HG02642 (cell line): ENCODE results near the gene CSPG4.

ENCODE experiments used
- ATAC-seq: cut with Tn5 transposase; IDR thresholded peaks from one replicate; pipeline ENCODE4 v1.9.1; 2021; ENCODE audit warnings: mild to moderate bottlenecking; ENCODE audit not compliant: unreplicated experiment, poor library complexity

Gene CSPG4

DNA sequence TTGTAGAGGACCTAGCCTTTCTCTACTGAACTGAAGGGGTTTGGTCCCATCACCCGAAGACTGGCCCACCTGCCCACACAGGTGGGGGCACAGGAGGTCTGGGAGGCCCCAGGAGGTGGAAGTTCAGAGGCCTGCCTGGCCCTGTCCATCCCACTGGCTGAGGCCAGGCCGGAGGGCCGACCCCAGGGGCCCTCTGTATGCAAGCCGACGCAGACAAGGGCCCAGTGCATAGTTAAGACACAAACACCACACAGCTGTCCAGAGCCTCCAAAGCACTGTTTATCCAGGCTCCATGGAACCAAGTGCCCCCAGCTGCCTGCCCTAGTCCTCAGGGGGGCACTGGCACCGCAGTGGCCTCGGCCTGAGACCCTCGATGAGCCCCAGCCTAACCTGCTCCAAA lies 38.3 kb downstream of the CSPG4 start:
- no peak for ATAC-seq

DNA sequence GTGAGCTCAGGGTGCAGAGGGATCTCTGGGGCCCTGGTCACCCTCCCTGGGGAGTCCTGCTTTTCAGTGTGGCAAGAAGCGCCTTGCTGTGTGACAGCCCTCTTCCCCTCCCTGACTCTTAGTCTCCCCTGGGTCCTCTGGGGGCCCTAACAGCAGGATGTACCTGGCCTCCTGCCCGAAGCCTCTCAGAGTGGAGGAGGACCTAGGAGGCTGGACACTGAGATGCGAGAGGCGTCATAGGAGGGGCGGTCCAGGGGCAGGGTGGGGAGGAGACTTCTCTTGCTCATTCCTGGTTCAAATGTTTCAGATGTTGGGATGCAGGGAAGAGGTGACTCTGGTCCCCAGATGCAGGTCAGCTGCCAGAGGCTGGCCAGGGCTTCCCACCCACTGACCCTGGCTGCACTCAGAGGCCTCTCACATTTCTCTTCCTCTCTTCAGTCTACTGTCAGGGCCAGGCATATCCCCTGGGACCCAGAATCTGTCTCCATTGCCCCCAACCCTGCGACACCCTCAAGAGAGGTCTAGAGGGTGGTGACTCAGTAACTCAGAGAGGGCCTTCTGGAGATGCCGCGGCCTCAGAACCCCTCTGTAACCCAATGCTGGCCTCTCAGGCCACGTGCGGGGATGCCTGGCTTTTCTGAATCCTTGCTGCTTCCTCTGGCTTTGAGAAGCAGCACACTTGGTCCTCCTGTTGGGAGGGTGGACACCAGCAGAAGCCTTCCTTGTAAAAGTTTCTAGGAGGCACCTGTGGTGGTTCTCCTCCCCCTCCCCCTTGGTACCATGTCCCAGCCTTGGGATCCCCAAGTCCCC lies 39.0 kb downstream of the CSPG4 start:
- ATAC-seq = no peak

DNA sequence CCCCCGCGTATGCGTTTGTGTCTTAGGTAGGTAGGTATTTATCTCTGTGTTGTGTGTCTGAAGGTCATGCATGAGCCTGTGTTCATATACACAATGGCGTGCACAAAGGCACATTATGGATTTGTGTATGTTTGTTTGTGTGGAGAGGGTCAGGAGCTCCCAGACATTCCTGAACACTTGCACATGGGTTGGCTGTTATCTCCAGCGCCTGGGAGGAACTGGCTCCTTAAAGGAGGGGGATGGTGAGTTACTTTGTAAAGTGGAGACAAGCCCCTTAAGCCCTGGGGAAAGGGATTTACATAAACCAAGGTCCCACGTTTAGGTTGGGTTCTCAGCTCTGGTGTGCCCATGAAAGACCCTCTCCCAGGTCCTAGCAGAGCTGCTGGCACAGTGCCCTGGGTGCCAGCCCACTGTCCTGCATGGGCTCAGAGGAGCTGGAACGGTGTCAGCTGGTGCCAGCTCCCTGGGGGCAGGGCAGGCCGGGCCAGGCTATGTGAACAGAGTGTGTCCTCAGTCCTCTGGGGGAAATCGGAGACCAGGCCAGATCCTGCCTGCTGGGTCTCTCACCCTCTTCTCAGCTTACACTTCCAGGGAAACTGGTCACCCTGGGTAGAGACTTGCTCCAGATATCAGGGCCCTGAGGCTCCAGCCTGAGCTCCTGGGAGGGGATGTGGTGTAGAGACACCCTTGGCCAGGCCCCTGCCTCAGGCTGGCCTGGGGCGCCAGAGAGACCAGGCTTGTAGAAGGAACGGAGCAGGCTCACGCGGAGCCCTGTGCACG lies 39.8 kb downstream of the CSPG4 start:
- no peak for ATAC-seq

DNA sequence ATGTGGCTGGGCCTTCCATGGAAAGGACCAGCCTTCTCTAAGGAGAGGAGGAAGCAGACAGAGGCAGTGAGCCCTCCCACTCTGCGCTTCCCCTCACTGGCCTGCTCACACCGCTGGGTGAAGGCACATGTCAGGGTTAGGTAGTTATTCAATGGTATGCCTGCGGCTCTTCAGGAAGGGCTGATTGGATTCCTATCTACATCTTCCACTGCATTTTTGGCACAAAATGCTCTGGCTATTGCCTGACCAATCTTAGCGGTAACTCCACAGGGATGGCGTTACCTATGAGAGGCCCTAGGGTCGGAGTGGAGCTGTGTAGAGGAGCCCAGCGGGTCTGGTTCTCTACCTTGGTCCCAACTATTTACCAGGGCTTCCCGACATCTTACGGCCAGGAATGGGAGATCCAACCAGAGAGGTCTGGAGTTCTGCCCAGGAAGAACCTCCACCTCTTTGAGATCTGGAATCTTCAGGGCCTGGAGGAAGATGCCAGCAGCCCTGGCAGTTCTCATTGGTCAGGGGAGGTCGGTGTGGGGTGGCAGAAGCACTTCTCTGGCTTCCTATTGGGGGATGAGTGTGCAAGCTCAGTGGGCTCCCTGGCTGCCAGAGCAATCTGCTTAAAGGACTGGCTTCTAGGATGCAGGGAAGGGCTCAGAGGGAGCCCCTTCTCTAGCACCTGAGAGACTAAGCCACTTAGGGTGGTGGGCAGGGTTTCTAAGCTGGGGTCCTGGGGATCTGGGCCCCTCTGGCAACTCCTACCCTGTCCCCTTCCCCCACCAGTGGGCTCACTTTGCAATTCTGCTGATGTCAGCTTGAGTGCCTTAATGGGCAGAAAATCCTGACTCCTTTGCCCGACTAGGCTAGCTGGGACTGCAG lies 40.7 kb downstream of the CSPG4 start:
- no peak for ATAC-seq

DNA sequence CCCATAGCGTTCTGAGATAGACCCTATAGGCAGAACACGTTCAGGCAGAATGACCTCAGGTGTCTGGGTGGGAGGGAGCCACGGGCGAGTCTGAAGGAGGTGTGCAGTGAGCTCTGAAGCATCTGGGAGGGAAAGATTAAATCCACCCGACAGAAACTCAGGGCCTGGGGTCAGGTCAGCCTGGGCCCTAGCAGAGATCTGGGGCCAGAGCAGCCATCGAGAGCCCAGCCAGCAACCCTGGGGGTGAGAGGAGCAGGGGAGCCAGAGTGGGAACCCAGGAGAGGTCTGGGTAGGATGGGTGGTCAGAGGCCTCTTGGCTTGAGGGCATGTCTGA lies 42.8 kb downstream of the CSPG4 start:
- no peak for ATAC-seq

DNA sequence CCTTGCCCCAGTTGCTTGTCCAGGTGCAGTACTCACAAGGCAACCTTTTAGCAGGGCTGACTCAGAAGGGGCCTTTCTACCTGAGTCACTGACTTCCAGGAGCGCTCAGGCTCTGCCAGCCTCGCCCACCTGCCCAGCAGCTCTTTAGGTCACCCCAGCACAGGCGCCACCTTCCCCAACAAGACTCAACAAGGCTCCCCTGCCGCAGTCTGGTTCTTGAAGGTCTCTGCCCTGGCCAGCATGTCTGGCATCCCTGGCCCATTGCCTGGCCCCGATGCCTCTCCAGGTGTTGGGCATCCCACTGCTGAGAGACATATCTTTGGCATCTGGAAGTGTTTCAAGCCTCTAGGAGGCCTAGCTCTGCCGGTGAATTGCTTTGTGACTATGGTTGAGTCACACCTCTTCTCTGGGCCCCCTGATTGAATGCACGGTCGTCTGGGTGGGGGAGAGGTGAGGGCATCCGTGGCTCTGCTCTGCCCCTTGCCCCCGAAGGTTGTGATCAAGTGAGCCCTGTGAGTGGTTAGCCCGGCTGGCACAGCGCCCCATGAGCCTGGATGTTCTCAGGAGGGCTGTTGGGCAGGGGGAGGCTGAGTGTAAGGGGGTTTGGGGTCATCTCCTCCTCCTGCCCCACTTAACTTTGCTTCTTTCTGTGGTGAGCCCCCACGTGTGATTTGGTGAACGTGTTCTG lies 43.3 kb downstream of the CSPG4 start:
- no peak for ATAC-seq

DNA sequence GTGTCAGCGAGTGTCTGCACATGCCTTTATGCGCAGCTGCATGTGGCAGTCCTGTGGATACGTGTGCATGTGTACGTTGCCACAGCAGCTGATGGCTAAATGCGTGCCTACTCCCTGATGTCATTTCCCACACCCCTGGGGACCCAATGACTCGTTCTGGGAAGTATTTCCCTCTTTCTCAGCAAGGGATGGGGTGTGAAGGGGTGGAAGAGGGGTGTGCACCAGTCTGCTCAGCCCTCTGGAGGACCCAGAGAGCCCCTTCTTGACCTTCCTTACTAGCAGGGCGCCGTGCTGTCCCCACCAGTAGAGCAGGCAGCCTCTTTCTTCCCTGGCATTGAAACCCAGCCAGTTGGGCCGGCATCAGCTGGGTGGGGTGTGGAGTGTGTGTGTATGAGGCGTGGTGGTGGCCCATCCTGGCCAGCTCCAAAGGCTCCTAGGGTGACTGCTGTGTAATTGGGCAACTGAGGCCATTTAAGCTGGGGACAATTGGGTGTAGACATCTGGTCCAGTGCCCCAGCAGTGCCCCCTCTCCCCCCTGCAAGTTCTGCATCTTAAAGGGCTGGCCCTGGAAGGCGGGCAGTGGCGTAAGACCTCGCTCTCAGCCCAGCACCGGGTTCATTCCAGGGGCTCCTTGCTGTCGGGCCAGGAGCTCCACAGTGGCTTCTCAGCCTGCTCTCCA lies 45.7 kb downstream of the CSPG4 start:
- no peak for ATAC-seq

DNA sequence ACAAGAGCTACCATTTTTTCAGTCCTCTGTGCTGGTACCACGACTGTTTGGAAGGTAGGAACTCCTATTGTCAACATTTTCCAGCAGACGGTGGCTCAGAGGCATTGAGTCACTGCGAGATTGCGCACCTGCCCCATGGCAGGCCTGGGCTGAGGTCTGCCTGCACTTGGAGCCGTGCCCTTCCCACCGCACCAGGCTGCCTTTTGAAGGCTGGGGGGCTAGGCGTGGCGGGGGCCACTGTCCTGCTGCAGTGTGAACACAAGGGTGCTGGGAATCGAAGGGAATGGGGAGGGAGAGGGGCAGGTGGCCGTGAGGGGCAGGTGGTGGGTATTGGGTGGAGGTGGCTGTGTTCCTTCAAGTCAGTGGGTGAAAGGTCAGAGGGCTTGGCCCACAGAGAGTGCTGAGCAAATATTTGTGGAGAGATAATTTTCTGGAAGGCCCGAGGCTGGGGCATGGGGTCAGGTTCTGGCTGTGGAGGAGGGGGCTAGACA lies 48.7 kb downstream of the CSPG4 start:
- ATAC-seq = no peak

DNA sequence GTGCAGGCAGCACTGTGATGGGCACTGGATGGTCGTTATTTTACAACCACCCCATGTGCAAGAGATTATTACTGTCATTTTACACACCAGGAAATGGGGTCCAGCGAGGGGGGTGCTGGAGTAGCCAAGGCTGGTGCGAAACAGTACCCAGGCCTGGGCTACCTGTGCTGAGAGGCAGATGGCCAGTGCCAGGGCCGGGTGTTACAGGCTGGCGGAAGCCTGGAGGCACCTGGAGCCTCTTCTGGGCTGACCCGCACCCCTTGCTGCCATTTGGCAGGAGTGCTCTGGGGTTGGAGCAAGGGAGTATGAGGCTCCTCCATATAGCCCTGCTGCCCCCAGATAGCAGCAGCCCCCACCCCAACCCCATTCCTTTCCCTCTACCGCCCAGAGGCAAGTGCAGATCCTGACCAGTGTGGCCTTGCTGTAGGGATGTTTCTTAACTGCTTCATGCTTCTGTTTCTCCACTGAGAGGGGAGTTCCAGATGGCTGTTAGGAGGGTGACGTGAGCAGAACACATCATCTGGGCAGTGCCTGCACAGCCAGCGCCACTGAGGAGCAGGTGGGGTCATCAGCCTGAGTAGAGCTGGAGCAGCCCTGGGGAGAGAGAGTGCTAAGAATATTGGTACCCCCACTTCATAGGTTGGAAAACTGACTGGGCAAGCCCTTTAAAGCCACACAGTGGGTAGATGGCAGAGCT lies 49.7 kb downstream of the CSPG4 start:
- no peak for ATAC-seq

DNA sequence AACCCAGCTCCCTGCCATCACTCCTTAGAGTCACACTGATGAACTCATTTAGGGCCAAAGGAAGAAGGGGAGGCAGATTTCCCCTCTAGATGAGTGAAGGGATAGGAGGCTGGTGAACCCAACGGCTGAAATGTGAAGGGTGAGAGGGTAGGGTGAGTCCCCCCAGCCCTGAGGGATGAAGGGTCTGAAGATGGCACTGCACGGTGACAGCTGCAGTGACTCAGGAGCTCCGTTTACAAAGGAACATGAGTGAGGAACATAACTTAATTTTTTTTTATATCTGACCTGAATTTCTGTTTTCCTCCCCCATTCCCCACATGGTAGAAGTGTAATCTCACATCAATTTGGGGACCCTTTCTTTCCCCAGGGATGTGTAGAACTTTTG lies 50.9 kb downstream of the CSPG4 start:
- no peak for ATAC-seq

DNA sequence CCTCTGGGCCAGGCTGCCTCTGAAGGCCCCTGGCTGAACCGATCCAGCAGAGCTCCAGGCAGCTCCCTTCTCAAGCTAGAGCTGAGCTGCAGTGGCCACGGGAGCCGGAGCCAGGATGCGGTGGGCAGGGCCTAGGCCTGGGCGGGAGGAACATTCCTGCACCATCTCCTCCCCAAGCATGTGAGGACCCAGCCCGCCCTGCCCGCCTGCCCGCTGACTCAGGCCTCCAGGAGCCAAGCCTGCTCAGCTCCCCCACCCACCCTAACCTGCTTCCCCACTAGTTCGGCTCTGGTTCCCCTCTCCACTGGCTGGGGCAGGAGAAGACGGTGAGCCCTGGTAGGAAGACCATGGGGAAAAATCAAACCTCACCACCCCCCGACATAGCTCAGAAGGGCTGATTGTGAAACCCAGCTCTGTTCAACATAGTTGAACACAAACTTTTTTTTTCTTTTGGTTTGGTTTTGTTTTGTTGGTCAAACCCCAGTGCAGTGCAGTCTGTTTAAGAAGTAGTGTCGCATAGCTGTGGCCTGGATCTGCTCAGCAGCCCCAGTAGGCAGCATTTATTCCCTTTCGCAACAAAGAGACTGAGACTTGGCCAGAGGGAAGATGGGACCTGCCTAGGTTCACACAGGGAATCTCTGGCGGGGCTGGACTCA lies 51.4 kb downstream of the CSPG4 start:
- no peak for ATAC-seq

DNA sequence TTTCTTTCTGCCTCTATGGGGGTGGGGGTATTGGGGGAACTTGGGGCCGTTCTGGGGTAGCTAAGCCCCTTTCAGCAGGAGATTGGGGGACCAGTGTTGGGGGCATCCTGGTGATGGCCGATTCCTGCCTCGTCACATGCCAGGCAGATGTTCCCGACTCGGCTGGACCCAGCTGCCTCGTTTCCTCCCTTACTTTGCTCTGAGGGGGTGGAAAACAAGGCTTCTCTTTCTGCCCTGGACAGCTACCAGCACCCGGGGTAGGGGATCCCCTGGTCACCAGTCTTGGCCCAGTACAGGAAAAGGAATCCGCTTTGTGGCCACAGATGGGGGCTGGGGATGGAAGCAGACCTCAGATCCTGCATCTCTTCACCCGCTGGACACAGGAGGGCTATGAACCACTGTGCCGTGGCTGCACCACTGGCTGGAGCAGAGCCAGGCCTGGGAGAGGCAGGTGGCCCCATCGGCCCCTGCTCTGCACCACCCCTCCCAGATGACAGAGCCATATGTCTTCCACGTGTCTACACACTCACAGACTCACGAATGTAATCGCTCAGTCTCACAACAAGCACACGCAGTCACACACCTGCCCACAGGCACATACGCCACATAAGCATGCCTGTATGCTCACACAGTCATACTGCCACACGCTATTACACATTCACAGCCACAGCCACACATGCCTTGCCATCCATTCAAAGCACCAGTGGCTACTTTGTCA lies 52.6 kb downstream of the CSPG4 start:
- no peak for ATAC-seq

DNA sequence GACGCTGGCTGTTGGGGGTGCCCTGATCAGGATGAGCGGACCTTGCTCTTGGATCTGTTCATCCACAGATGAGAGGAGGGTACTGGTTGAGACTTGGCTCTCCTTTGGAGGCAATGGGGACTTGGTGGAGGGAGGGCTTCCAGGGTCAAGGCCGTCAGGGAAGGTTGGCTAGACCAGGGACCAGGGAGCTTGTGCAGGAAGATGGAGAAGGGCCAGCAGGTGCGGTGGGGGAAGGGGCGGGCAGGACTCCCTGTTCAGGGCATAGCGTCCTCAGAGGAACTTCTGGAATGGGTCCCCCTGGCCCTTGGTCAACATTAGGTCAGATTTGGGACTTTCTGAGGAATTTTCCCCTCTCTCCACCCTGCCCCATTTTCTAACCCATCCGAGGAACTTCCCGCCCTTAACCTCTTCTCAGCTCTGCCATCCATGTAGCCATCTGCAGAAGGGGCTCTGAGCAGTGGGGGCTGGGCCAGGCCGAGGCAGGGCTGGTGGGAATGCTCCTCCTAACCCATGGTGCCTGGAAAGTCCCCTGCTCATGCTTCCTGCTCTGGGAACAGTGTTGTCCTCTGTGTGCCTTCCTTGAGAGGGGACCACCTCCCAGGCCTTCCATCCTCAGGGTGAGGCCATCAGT lies 53.4 kb downstream of the CSPG4 start:
- no peak for ATAC-seq

DNA sequence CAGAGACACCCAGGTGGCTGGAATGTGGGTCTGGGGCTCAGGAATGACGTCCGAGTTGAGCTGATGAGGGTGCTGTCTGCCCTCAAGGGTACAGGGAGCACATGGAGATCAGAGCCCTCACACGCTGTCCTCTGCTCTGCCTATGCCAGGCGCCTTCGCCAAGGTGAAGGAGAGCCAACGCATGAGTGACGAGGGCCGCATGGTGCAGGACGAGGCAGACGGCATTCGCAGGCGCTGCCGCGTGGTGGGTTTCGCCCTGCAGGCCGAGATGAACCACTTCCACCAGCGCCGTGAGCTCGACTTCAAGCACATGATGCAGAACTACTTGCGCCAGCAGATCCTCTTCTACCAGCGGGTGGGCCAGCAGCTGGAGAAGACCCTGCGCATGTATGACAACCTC lies 55.8 kb downstream of the CSPG4 start:
- ATAC-seq = no peak

DNA sequence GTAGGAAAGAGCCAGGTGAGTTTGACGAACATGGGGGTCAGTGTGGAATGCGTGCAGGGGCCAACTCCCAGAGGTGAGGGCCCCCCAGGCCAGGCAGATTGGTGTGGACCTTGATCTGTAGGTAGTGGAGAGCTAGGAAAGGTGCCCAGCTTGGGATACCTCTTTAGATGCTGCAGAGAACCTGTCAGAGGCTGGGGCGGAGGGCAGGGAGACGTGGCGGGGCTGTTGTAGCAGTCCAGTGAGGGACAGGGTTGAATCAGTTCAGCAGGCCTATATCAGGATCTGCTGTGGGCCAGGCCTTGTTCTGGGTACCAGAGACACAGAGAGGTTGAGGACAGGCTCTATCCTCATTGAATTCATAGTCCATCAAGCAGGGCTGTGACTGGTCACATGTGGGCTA lies 56.3 kb downstream of the CSPG4 start:
- ATAC-seq = no peak

DNA sequence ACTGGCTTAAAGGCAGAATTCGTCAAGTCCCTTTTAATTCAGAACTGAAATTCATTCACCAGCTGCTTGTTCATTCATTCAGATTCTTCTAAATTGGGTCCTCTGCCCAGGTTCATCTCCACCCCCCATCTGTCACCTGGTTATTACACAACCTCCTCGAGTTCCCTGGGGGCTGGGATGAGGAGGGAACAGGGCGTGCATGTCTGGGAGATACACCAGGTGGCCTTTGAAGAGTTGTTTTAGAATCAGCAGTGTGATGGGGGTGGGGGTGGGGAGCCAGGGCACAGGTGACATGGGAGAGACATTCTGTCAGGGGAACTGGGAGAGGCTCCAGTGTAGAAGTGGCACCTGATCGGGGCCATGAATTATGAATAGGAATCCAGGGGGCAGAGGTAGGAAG lies 56.7 kb downstream of the CSPG4 start:
- ATAC-seq = no peak

DNA sequence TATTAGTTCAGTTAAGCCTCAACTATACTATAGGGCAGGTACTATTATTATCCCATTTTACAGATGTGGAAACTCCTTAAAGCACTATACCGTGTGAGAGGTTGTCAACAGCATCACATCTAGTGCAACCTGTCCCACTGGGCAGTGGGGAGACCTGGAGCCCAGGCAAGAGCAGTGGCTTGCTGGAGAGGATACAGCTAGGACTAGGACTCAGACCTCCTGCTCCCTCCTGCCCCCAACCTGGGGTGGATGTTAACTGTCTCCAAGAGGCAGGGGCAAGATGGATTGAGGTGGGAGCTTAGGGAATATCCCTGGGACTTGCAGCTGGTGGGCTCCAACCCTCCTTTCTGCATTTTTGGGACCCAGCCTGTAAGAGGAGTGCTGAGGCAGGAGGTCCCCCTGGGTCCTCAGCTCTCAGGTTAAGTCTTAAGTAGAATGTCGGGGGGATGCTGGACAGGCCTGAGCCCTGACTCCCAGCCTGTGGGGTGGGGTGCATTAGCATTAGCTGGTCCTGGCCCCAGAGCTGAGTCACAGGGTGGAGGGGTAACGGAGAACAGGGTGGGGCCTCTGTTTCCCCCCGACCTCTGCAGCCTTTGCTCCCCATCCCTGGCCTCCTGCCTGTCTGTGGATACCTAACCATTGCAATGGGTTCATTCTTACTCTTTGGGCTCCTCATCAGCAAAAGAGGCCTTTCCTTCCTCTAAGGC lies 58.3 kb downstream of the CSPG4 start:
- ATAC-seq = no peak
